Measurements from ENCODE around the gene SLC22A15. TPM values are rescaled to one million over a fixed set of nuclear protein-coding genes. Genes with fewer than 3 reads are reported as not detected.
"Not testable (repeated sequence)": the region's sequence is repeated elsewhere in the genome, so short reads cannot be mapped to it uniquely, and the experiment has no call there.

The SLC22A15 gene
- total RNA-seq, 1 donor from 2014 or later, result 5.3 TPM

DNA sequence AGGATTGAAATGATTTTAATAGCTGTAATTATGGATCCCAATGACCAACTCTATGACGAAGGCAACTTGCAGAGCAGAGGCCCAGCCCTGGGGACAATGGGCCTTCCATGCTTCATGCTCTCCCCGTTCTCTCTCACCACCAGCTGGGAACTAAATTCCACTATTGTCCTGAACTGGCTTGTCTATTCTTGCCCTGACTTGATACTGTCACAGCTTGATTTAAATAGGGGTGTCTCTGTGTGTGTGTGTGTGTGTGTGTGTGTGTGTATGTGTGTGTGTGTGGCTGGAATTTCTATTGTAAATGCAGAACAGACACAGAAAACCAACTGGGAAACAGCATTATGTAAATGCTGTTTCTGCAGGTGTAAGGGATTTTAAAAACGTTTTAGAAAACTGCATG lies 57.0 kb downstream of the SLC22A15 start:
- Mint-ChIP-seq H3K27me3 (no peaks in the 10 kb centered on the region), H3K4me3 (ENCODE audit: low read depth) (no peak overlapping the region), H3K27ac (no peak overlapping the region), H3K9me3 (ENCODE audit: low read depth) (no peaks in the 10 kb centered on the region), H3K4me1 (ENCODE audit: low read depth) (no peaks in the 10 kb centered on the region), H3K36me3 (ENCODE audit: insufficient read depth) (peaks cover 4% of the 10 kb centered on the region)
- TF ChIP-seq, protein P1, sequence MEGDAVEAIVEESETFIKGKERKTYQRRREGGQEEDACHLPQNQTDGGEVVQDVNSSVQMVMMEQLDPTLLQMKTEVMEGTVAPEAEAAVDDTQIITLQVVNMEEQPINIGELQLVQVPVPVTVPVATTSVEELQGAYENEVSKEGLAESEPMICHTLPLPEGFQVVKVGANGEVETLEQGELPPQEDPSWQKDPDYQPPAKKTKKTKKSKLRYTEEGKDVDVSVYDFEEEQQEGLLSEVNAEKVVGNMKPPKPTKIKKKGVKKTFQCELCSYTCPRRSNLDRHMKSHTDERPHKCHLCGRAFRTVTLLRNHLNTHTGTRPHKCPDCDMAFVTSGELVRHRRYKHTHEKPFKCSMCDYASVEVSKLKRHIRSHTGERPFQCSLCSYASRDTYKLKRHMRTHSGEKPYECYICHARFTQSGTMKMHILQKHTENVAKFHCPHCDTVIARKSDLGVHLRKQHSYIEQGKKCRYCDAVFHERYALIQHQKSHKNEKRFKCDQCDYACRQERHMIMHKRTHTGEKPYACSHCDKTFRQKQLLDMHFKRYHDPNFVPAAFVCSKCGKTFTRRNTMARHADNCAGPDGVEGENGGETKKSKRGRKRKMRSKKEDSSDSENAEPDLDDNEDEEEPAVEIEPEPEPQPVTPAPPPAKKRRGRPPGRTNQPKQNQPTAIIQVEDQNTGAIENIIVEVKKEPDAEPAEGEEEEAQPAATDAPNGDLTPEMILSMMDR (IDR thresholded peaks at IDR 0.05; ENCODE audit: unreplicated experiment), result no peak
- no peak for DNase-seq (ENCODE audit: low spot score, unreplicated experiment)

DNA sequence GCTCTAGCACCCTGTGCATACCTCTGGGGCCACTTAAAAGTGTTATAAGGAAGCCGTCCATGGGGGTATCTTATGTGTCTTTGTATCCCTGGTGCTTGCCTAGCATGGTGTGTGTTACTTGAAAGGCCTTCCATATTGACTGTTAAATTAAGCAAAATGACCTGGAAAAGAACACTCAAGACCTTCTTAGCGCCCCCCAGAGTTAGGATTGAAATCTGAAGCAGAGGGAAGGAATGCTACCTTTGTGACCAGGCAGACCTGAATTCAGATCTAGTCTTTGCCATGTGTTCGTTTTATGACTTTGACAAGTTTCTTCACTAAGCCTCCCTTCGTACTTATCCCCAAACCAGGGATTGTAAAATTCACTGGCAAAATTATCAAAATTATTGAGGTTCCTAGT lies 59.9 kb downstream of the SLC22A15 start:
- H3K4me3 Mint-ChIP-seq (ENCODE audit: low read depth), result no peak overlapping the region
- no peaks in the 10 kb centered on the region for H3K27me3 Mint-ChIP-seq
- H3K36me3 Mint-ChIP-seq (ENCODE audit: insufficient read depth), result peaks cover 1% of the 10 kb centered on the region
- DNase-seq (ENCODE audit: low spot score, unreplicated experiment), result no peak
- no peak overlapping the region for H3K27ac Mint-ChIP-seq
- no peaks in the 10 kb centered on the region for H3K9me3 Mint-ChIP-seq (ENCODE audit: low read depth)
- peaks cover 2% of the 10 kb centered on the region for H3K4me1 Mint-ChIP-seq (ENCODE audit: low read depth)
- TF ChIP-seq, protein P1 (IDR thresholded peaks at IDR 0.05; ENCODE audit: unreplicated experiment), result no peak

DNA sequence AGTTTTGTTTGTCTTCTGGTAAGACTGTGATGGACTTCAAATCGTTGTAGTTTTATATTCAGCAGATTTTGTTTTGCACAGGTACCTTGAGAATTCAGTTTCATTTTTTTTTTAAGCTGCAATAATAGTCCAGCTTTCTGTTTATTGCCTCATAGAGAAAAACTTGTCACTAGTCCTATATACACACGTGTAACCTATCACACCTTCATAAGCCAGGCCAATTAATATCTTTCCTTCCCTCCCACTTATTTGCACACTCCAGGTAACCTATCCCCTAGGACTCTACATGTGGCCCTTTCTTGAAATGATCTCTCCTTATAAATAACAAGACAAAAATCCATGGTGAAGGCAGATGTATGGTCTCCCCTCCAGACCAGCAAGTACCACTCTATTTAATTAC lies 62.4 kb downstream of the SLC22A15 start:
- Mint-ChIP-seq H3K27ac (no peak overlapping the region), H3K4me3 (ENCODE audit: low read depth) (no peak overlapping the region), H3K36me3 (ENCODE audit: insufficient read depth) (peaks cover 2% of the 10 kb centered on the region), H3K27me3 (no peaks in the 10 kb centered on the region), H3K9me3 (ENCODE audit: low read depth) (no peaks in the 10 kb centered on the region), H3K4me1 (ENCODE audit: low read depth) (peaks cover 2% of the 10 kb centered on the region)
- DNase-seq (ENCODE audit: low spot score, unreplicated experiment), result no peak
- TF ChIP-seq, protein P1 (IDR thresholded peaks at IDR 0.05; ENCODE audit: unreplicated experiment), result no peak

DNA sequence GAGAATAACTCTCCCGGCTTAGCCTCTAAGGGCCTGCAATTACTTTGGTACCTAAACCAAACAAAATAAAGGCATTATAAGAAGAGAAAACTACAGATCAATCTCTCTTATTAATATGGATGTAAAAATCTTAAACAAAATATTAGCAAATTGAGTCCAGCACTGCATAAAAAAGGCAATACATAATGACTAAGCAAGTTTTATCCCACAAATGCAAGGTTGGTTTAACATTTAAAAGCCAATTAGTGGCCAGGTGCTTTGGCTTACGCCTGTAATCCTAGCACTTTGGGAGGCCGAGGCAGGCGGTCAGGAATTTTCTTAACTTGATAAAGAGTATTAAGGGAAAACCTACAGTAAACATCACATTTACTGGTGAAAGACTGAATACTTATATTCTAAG lies 67.8 kb downstream of the SLC22A15 start:
- TF ChIP-seq, protein P1 (IDR thresholded peaks at IDR 0.05; ENCODE audit: unreplicated experiment), result no peak
- peaks cover 18% of the 10 kb centered on the region for H3K9me3 Mint-ChIP-seq (ENCODE audit: low read depth)
- no peaks in the 10 kb centered on the region for H3K27me3 Mint-ChIP-seq
- H3K4me1 Mint-ChIP-seq (ENCODE audit: low read depth), result peaks cover 2% of the 10 kb centered on the region
- no peak overlapping the region for H3K27ac Mint-ChIP-seq
- no peak for DNase-seq (ENCODE audit: low spot score, unreplicated experiment)
- no peak overlapping the region for H3K4me3 Mint-ChIP-seq (ENCODE audit: low read depth)
- H3K36me3 Mint-ChIP-seq (ENCODE audit: insufficient read depth), result peaks cover 13% of the 10 kb centered on the region

DNA sequence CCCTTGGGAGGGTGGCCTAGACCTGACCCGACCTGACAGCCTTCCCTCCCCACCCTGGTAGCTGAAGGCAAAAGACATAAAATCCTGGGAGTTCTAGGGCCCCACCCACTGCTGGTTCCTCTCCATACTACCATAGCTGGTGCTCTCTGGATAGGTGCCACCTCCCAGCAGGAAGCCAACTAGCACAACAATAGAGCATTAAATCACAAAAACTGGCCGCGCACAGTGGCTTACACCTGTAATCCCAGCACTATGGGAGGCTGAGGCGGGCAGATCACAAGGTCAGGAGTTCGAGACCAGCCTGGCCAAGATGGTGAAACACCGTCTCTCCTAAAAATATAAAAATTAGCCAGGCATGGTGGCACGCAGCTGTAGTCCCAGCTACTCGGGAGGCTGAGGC lies 70.6 kb downstream of the SLC22A15 start:
- H3K4me3 Mint-ChIP-seq (ENCODE audit: low read depth); H3K4me1 Mint-ChIP-seq (ENCODE audit: low read depth); DNase-seq (ENCODE audit: low spot score, unreplicated experiment); H3K27me3 Mint-ChIP-seq; H3K27ac Mint-ChIP-seq: not testable (repeated sequence)
- Mint-ChIP-seq H3K9me3 (ENCODE audit: low read depth) (peaks cover 35% of the 10 kb centered on the region), H3K36me3 (ENCODE audit: insufficient read depth) (peaks cover 19% of the 10 kb centered on the region)

DNA sequence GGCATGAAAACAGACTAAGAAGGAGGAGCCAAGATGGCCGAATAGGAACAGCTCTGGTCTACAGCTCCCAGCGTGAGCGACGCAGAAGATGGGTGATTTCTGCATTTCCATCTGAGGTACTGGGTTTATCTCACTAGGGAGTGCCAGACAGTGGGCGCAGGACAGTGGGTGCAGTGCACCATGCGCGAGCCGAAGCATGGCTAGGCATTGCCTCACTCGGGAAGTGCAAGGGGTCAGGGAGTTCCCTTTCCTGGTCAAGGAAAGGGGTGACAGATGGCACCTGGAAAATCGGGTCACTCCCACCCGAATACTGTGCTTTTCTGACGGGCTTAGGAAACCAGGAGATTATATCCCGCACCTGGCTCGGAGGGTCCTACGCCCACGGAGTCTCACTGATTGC lies 75.6 kb downstream of the SLC22A15 start:
- H3K4me3 Mint-ChIP-seq (ENCODE audit: low read depth); H3K27ac Mint-ChIP-seq; H3K4me1 Mint-ChIP-seq (ENCODE audit: low read depth); DNase-seq (ENCODE audit: low spot score, unreplicated experiment); H3K27me3 Mint-ChIP-seq: not testable (repeated sequence)
- peaks cover 37% of the 10 kb centered on the region for H3K9me3 Mint-ChIP-seq (ENCODE audit: low read depth)
- peaks cover 13% of the 10 kb centered on the region for H3K36me3 Mint-ChIP-seq (ENCODE audit: insufficient read depth)

Measured in progenitor cell of endocrine pancreas (in vitro differentiated cells).